ENCODE measurements around the gene NCKAP5. TPM values are rescaled to one million over a fixed set of nuclear protein-coding genes. Genes with fewer than 3 reads are reported as not detected.

NCKAP5 gene
- total RNA-seq, 4 donors from 2014 or later, result 0.03 to 0.55 (median 0.33) TPM

DNA sequence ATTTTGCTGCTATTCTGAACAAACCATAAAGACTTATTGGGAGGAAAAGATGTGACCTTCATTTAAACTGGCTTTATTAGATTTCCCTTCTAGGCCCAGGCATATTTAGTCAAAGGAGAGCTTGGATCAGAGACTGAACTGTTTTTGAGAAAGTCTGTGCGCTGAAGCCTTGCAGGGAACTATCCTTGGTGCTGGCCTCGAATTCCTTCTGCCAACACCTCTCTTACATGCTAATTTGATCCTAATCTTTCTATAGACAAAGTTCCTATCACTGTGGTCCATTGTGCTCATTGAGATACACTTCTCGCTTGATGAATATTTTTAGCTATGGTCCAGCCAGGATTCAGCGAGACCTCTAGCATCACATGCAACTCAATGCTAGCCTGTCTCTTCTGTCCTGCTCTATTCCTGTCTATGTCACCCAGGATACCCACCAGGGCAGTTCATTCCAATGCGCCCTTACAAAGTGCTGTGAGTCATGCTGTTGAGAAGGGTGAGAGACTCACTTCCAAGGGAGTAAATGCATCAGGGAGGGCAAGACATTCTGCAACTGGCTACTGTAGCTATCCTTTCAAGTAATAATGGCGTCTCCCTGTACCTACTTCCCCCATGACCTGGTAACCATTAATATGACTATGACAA is 541.6 kb downstream of the NCKAP5 start:
- TF ChIP-seq, protein P1, sequence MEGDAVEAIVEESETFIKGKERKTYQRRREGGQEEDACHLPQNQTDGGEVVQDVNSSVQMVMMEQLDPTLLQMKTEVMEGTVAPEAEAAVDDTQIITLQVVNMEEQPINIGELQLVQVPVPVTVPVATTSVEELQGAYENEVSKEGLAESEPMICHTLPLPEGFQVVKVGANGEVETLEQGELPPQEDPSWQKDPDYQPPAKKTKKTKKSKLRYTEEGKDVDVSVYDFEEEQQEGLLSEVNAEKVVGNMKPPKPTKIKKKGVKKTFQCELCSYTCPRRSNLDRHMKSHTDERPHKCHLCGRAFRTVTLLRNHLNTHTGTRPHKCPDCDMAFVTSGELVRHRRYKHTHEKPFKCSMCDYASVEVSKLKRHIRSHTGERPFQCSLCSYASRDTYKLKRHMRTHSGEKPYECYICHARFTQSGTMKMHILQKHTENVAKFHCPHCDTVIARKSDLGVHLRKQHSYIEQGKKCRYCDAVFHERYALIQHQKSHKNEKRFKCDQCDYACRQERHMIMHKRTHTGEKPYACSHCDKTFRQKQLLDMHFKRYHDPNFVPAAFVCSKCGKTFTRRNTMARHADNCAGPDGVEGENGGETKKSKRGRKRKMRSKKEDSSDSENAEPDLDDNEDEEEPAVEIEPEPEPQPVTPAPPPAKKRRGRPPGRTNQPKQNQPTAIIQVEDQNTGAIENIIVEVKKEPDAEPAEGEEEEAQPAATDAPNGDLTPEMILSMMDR (IDR thresholded peaks at IDR 0.05 in 4 of 5, conservative IDR thresholded peaks at IDR 0.05 in 1 of 5), result no peak
- no peak for TF ChIP-seq POLR2A (IDR thresholded peaks at IDR 0.05)
- Histone ChIP-seq H3K27me3 (no peaks in the 10 kb centered on the region), H3K36me3 (no peaks in the 10 kb centered on the region), H3K4me3 (no peak overlapping the region), H3K4me1 (no peaks in the 10 kb centered on the region), H3K27ac (no peak overlapping the region), H3K9me3 (no peaks in the 10 kb centered on the region)
- intact Hi-C loops (cut with DNase I; ENCODE audit: low total_unique reads), result no loop called here
- in situ Hi-C loops (cut with MboI; ENCODE audit: low sequenced_read_pairs in 4 of 4), result no loop called here
- no peak for DNase-seq
- no peak for ATAC-seq

DNA sequence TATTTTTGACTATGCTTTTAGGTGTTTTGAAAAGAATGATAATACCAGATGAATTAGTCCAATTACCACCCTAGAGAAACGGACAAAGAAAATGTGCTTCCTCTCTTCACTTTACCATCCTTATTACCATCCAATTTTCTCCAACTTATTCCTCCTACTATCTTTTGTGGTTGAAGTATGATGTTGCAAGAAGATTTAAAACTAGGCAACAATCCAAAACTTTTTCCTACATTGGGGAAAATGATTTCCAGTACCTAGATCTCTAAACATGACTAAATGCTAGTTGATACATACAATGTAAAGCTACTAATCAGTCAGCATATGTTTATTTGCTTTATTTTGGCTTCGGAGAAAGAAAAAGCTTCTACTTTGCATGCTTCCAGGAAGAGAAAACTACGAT is 543.3 kb downstream of the NCKAP5 start:
- H3K27ac ChIP-seq, result no peak overlapping the region
- TF ChIP-seq POLR2A (IDR thresholded peaks at IDR 0.05), result no peak
- TF ChIP-seq, protein P1 (IDR thresholded peaks at IDR 0.05 in 4 of 5, conservative IDR thresholded peaks at IDR 0.05 in 1 of 5), result no peak
- intact Hi-C loops (cut with DNase I; ENCODE audit: low total_unique reads), result no loop called here
- no peaks in the 10 kb centered on the region for H3K9me3 ChIP-seq
- in situ Hi-C loops (cut with MboI; ENCODE audit: low sequenced_read_pairs in 4 of 4), result no loop called here
- no peaks in the 10 kb centered on the region for H3K27me3 ChIP-seq
- DNase-seq, result no peak
- no peaks in the 10 kb centered on the region for H3K4me1 ChIP-seq
- ATAC-seq, result no peak
- H3K4me3 ChIP-seq, result no peak overlapping the region
- H3K36me3 ChIP-seq, result no peaks in the 10 kb centered on the region

DNA sequence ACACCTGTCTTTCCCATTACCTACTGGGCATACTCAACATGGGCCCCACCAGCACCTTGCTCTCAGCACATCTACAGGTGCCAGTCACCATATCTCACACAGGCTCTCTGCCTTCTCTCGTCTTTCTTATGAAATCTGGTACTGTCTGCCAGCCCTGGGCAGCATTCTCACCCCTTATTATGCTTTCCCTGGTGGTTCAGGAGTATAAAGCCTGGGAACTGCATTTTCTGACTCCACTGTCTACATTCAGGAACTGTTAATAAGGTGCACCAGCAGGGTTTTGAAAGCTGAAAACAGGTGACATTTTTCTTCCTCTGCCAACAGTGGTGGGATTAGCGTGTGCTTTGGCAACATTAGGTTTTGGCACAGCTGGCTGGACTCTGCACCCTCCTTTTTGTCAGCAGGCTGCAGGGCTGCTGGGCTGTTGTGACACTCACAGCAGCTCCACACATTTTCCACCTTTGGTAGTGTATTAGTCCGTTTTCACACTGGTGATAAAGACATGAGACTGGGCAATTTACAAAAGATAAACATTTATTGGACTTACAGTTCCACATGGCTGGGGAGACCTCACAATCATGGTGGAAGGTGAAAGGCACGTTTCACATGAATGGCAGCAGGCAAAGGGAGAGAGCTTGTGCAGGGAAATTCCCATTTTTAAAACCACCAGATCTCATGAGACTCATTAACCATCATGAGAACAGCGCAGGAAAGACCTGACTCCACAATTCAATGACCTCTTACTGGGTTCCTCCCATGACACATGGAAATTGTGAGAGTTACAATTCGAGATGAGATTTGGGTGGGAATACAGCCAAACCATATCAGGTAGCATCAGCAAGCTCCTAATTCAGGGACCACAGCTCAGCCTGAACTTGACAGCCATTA is 555.2 kb downstream of the NCKAP5 start:
- H3K4me3 ChIP-seq, result no peak overlapping the region
- H3K27me3 ChIP-seq, result no peaks in the 10 kb centered on the region
- no peaks in the 10 kb centered on the region for H3K9me3 ChIP-seq
- DNase-seq (no peak), ATAC-seq (no peak)
- H3K36me3 ChIP-seq, result no peaks in the 10 kb centered on the region
- intact Hi-C loops (cut with DNase I; ENCODE audit: low total_unique reads) (no loop called here), in situ Hi-C loops (cut with MboI; ENCODE audit: low sequenced_read_pairs in 4 of 4) (no loop called here)
- no peaks in the 10 kb centered on the region for H3K4me1 ChIP-seq
- TF ChIP-seq POLR2A (IDR thresholded peaks at IDR 0.05), result no peak
- no peak overlapping the region for H3K27ac ChIP-seq

DNA sequence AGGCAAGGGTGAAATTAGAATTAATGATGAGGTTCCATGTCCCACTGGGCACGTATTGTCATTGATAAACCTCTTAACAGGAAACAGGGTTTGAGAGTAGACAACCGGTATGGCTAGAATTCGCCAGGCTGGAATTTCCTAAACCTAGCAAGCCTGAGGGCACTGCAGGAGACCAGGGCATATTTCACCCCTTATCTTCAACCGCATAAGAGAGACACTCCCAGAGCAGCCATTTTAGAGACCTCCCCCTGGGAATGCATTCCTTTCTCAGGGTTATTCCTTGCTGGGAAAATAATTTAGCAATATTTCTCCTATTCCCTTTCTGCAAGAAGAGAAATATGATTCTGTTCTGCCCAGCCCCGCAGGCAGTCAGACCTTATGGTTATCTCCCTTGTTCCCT is 563.6 kb downstream of the NCKAP5 start:
- Histone ChIP-seq H3K4me3 (no peak overlapping the region), H3K27ac (no peak overlapping the region), H3K4me1 (no peaks in the 10 kb centered on the region), H3K9me3 (no peaks in the 10 kb centered on the region), H3K36me3 (no peaks in the 10 kb centered on the region), H3K27me3 (no peaks in the 10 kb centered on the region)
- in situ Hi-C loops (cut with MboI; ENCODE audit: low sequenced_read_pairs in 4 of 4) (no loop called here), intact Hi-C loops (cut with DNase I; ENCODE audit: low total_unique reads) (no loop called here)
- ATAC-seq (no peak), DNase-seq (no peak)
- TF ChIP-seq, protein P1 (IDR thresholded peaks at IDR 0.05 in 4 of 5, conservative IDR thresholded peaks at IDR 0.05 in 1 of 5), result no peak
- TF ChIP-seq POLR2A (IDR thresholded peaks at IDR 0.05), result no peak

DNA sequence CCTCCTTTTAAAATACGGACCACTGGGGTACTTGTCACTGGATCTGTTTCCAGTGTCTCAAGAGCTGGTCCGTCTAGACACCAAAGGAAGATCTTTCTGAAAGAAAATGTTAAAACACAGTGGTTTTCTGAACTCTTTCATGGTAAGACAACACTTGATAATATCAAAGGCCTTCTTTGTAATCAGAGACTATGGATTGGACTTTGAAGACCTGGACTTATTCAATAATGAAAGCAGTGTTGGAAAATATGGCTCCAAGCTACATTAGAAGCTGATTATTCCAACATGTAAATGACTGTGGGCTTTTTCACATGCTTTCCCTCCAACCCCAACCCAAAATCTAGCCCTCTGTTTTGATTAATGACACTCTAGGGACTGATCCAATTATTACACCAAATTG is 568.8 kb downstream of the NCKAP5 start:
- Histone ChIP-seq H3K27me3 (no peaks in the 10 kb centered on the region), H3K4me3 (no peak overlapping the region), H3K9me3 (no peaks in the 10 kb centered on the region), H3K36me3 (no peaks in the 10 kb centered on the region), H3K4me1 (no peaks in the 10 kb centered on the region), H3K27ac (no peak overlapping the region)
- intact Hi-C loops (cut with DNase I; ENCODE audit: low total_unique reads) (no loop called here), in situ Hi-C loops (cut with MboI; ENCODE audit: low sequenced_read_pairs in 4 of 4) (no loop called here)
- DNase-seq, result no peak
- TF ChIP-seq POLR2A (IDR thresholded peaks at IDR 0.05), result no peak
- TF ChIP-seq, protein P1 (IDR thresholded peaks at IDR 0.05 in 4 of 5, conservative IDR thresholded peaks at IDR 0.05 in 1 of 5), result no peak
- ATAC-seq, result no peak
